ENCODE data around the gene ZRANB1.
A peak's percentile ranks its signal among the peaks of the same experiment; 100 is the strongest.

The ZRANB1 gene

GRCh38 chr10:125033146-125033924 lies 91.4 kb downstream of the ZRANB1 start:
- no peak for DNase-seq

GRCh38 chr10:125034675-125035074 lies 92.8 kb downstream of the ZRANB1 start:
- DNase-seq = no peak

- no peak for DNase-seq
These were observed 93.2 kb downstream of the ZRANB1 start for GRCh38 chr10:125035136-125035535.

- peak in 7 of 56 donors; percentile 11 to 34 (median 17) for DNase-seq
These were observed 93.8 kb downstream of the ZRANB1 start for GRCh38 chr10:125035588-125036295.

- peak in 2 of 56 donors; percentile 7 to 25 for DNase-seq
These were observed 95.4 kb downstream of the ZRANB1 start for GRCh38 chr10:125037145-125037877.
